WERI-Rb-1 (cell line): ENCODE results near the gene THTPA.

Source experiments
- DNase-seq: peaks from one replicate; pipeline ENCODE4 v3.0.0-alpha.2; 2020
- H3K27ac ChIP-seq: fragments of 250-450 bp; sonication (Bioruptor Pico); 2 replicates; pipeline ENCODE4 v1.5.1; 2020; ENCODE audit warnings: mild to moderate bottlenecking, moderate library complexity
- H3K27me3 ChIP-seq: fragments of 250-450 bp; sonication (Bioruptor Pico); 2 replicates; pipeline ENCODE4 v1.5.1; 2021; ENCODE audit warnings: mild to moderate bottlenecking, low read depth, moderate library complexity; ENCODE audit not compliant: insufficient read depth, severe bottlenecking
- H3K36me3 ChIP-seq: fragments of 250-450 bp; sonication (Bioruptor Pico); 2 replicates; pipeline ENCODE4 v1.5.1; 2020; ENCODE audit warnings: mild to moderate bottlenecking, moderate library complexity
- H3K4me3 ChIP-seq: 2 replicates; pipeline ENCODE4 v1.5.1; 2011; ENCODE audit warnings: low read depth, mild to moderate bottlenecking, control low read depth, low read length
- H3K9me3 ChIP-seq: fragments of 250-450 bp; sonication (Bioruptor Pico); 2 replicates; pipeline ENCODE4 v1.5.1; 2021; ENCODE audit warnings: mild to moderate bottlenecking, moderate library complexity; ENCODE audit not compliant: severe bottlenecking
- CTCF ChIP-seq: IDR thresholded peaks from 2 replicates; pipeline ENCODE4 v1.5.1; 2011; ENCODE audit warnings: low read depth, mild to moderate bottlenecking, control low read depth, inconsistent platforms, low read length

Gene THTPA

GRCh38 chr14:23517650-23518326 is 38.3 kb upstream of the THTPA start:
- Histone ChIP-seq H3K27ac (no peak overlapping the region), H3K36me3 (no peaks in the 10 kb centered on the region), H3K4me3 (no peak overlapping the region), H3K27me3 (no peaks in the 10 kb centered on the region), H3K9me3 (no peaks in the 10 kb centered on the region)
- DNase-seq: no peak
- no peak for TF ChIP-seq CTCF

GRCh38 chr14:23518709-23519108 is 37.4 kb upstream of the THTPA start:
- H3K36me3 ChIP-seq: no peaks in the 10 kb centered on the region
- no peak for DNase-seq
- no peak overlapping the region for H3K27ac ChIP-seq
- H3K27me3 ChIP-seq: no peaks in the 10 kb centered on the region
- H3K4me3 ChIP-seq: no peak overlapping the region
- TF ChIP-seq CTCF: no peak
- no peaks in the 10 kb centered on the region for H3K9me3 ChIP-seq

GRCh38 chr14:23520899-23521533 is 35.1 kb upstream of the THTPA start:
- no peak overlapping the region for H3K27ac ChIP-seq
- DNase-seq: no peak
- TF ChIP-seq CTCF: no peak
- H3K9me3 ChIP-seq: no peaks in the 10 kb centered on the region
- no peak overlapping the region for H3K4me3 ChIP-seq
- H3K36me3 ChIP-seq: peaks cover under 1% of the 10 kb centered on the region; the same call in 1 of the 2 replicates
- no peaks in the 10 kb centered on the region for H3K27me3 ChIP-seq

- H3K4me3 ChIP-seq: no peak overlapping the region
- peaks cover 6% of the 10 kb centered on the region for H3K36me3 ChIP-seq
- H3K9me3 ChIP-seq: no peaks in the 10 kb centered on the region
- DNase-seq: no peak
- H3K27me3 ChIP-seq: no peaks in the 10 kb centered on the region
- no peak for TF ChIP-seq CTCF
- H3K27ac ChIP-seq: no peak overlapping the region
Observed at GRCh38 chr14:23521785-23522640, 34.1 kb upstream of the THTPA start.

- H3K27ac ChIP-seq: no peak overlapping the region
- H3K36me3 ChIP-seq: peaks cover 6% of the 10 kb centered on the region
- no peaks in the 10 kb centered on the region for H3K27me3 ChIP-seq
- no peak for TF ChIP-seq CTCF
- H3K9me3 ChIP-seq: no peaks in the 10 kb centered on the region
- H3K4me3 ChIP-seq: no peak overlapping the region
- no peak for DNase-seq
Observed at GRCh38 chr14:23522643-23523198, 33.4 kb upstream of the THTPA start.
